ENCODE results near the gene BUB1. TPM values are rescaled to one million over a fixed set of nuclear protein-coding genes. Genes with fewer than 3 reads are reported as not detected.

Gene BUB1
- total RNA-seq, 6 donors from 2014 or later, result 1.0 to 4.7 (median 3.0) TPM

DNA sequence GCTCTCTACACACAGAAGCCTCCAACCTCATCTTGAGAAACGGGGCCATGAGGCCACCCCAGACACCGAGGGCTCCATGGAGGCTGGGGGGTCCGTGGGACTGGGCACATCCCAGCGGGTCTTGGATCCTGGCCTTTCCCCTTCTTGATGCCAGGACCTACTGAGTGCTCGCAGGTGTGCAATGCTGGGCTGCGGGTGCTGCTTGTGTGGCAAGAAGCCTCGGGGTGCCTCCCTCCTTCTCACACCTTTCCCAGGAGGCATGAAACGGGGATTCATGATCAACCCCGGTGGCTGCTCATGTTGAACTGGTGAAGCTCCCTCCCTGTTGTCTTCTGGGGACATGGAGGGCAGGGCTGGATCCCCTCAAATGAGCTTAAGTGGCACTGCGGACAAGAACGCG, 2.0 kb upstream of the BUB1 start:
- ATAC-seq (ENCODE audit: low FRiP score in 2 of 2), result no peak

DNA sequence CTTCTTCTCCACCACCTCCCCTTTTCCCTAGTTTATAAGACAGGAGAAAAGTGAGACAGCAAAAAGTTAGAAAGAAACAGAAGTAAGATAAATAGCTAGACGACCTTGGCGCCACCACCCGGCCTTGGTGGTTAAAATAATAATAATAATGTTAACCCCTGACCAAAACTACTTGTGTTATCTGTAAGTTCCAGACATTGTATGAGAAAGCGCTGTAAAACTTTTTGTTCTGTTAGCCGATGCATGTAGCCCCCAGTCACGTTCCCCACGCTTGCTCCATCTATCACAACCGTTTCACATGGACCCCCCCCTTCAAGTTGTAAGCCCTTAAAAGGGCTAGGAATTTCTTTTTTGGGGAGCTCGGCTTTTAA, 1.5 kb upstream of the BUB1 start:
- Histone ChIP-seq H3K4me1 (peaks cover 5 to 36% (median 29%) of the 10 kb centered on the region in 4 donors), H3K9me3 (no peaks in the 10 kb centered on the region), H3K36me3 (no peaks in the 10 kb centered on the region), H3K27ac (peak overlapping the region in 1 of 4 donors; percentile 94), H3K4me3 (no peak overlapping the region), H3K27me3 (no peaks in the 10 kb centered on the region)
- TF ChIP-seq, protein P1, sequence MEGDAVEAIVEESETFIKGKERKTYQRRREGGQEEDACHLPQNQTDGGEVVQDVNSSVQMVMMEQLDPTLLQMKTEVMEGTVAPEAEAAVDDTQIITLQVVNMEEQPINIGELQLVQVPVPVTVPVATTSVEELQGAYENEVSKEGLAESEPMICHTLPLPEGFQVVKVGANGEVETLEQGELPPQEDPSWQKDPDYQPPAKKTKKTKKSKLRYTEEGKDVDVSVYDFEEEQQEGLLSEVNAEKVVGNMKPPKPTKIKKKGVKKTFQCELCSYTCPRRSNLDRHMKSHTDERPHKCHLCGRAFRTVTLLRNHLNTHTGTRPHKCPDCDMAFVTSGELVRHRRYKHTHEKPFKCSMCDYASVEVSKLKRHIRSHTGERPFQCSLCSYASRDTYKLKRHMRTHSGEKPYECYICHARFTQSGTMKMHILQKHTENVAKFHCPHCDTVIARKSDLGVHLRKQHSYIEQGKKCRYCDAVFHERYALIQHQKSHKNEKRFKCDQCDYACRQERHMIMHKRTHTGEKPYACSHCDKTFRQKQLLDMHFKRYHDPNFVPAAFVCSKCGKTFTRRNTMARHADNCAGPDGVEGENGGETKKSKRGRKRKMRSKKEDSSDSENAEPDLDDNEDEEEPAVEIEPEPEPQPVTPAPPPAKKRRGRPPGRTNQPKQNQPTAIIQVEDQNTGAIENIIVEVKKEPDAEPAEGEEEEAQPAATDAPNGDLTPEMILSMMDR (IDR thresholded peaks at IDR 0.05), result no peak
- TF ChIP-seq POLR2A (IDR thresholded peaks at IDR 0.05), result no peak
- TF ChIP-seq EP300 (IDR thresholded peaks at IDR 0.05), result no peak
- TF ChIP-seq POLR2AphosphoS5 (IDR thresholded peaks at IDR 0.05), result no peak
- 14 to 20% methylated on average over 9 of the region's 9 CpGs for WGBS, 2 donors
- DNase-seq (no peak), ATAC-seq (ENCODE audit: low FRiP score in 2 of 2) (no peak)

More for the DNA sequence above, 2.0 kb upstream of the BUB1 start:
- Histone ChIP-seq H3K4me1 (peaks cover 5 to 30% (median 26%) of the 10 kb centered on the region in 4 donors), H3K4me3 (no peak overlapping the region), H3K9me3 (no peaks in the 10 kb centered on the region), H3K27me3 (no peaks in the 10 kb centered on the region), H3K27ac (no peak overlapping the region), H3K36me3 (no peaks in the 10 kb centered on the region)
- DNase-seq, result peak in 1 of 2 donors; percentile 32
- WGBS, 2 donors, result 77 to 89% methylated on average over 7 to 12 of the region's 12 CpGs
- TF ChIP-seq POLR2AphosphoS5 (IDR thresholded peaks at IDR 0.05), result no peak
- TF ChIP-seq EP300 (IDR thresholded peaks at IDR 0.05), result no peak
- TF ChIP-seq POLR2A (IDR thresholded peaks at IDR 0.05), result no peak
- TF ChIP-seq, protein P1 (IDR thresholded peaks at IDR 0.05), result no peak

DNA sequence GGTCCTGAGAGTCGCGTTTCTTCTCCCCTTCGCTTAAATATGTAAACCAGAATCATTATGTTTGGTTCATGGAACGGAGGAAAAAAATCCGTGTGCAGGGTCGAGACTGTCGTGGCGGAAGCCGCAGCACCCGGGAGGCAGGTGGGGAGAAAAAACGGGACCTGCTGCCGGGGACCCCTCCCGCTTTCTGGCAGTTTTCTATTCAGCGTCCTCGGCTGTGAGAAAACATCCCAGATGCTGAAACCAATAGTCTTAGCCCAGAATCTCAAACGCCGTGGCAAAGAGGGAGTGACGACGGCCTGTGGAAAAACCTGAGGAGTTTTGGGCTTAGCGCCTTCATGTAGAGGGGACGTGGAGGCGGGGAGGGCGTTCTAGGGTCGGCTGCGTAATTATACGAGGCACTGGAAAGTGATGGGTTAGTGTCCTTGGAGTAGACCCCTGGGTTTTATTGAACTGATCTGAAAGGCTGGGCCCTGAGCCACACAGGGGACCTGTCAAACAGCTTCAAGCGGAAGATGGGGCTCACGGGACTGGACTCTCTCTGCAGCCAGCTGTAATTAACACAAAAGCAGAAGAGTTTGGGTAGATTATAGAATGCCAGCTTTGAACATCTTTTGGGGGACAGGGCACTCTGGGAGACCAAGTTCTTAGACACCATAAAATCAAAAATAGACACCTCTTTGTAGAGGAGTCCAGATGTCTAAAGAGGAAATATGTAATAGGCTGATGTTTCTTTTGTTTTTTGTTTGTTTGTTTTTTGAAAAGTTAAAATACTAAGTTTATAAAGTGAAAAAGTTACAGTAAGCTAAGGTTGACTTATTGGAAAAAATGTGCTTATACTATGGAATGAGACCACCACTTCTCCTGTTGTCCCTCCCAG, 834 bp upstream of the BUB1 start:
- no peak for TF ChIP-seq EP300 (IDR thresholded peaks at IDR 0.05)
- no peak for TF ChIP-seq POLR2AphosphoS5 (IDR thresholded peaks at IDR 0.05)
- no peak for TF ChIP-seq POLR2A (IDR thresholded peaks at IDR 0.05)
- TF ChIP-seq, protein P1 (IDR thresholded peaks at IDR 0.05), result no peak
- peak overlapping the region; percentile 76 to 94 (median 87) for H3K27ac ChIP-seq
- DNase-seq, result peak in 1 of 2 donors; percentile 43
- no peaks in the 10 kb centered on the region for H3K36me3 ChIP-seq
- H3K4me1 ChIP-seq, result peaks cover 5 to 36% (median 29%) of the 10 kb centered on the region in 4 donors
- peak; percentile 50 to 62 for ATAC-seq (ENCODE audit: low FRiP score in 2 of 2)
- 1 to 2% methylated on average over 28 of the region's 28 CpGs for WGBS, 2 donors
- H3K9me3 ChIP-seq, result no peaks in the 10 kb centered on the region
- H3K27me3 ChIP-seq, result no peaks in the 10 kb centered on the region
- peak overlapping the region; percentile 52 to 77 (median 72) for H3K4me3 ChIP-seq

DNA sequence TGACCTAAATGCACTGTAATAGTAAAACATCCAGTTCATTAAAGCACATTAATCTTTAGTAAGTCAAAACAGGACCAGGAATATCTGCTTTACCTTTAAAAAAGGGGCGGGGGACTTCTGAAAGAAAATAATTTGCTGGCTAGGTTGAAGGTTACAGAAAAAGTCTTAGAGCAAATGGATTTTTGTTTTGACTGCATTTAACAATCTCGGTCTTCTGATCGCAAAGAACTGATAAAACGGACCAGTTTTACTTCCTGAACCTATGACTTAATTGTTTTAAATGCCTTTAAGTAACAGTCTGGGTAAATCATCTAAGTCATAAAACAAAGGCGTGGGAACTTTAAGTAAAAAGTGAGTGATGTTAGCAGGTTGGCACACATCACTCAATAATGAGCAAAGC, 783 bp downstream of the BUB1 start:
- TF ChIP-seq POLR2AphosphoS5 (IDR thresholded peaks at IDR 0.05) (no peak), EP300 (IDR thresholded peaks at IDR 0.05) (no peak), POLR2A (IDR thresholded peaks at IDR 0.05) (no peak)
- TF ChIP-seq, protein P1 (IDR thresholded peaks at IDR 0.05), result no peak
- Histone ChIP-seq H3K9me3 (no peaks in the 10 kb centered on the region), H3K36me3 (no peaks in the 10 kb centered on the region), H3K27ac (no peak overlapping the region), H3K27me3 (no peaks in the 10 kb centered on the region), H3K4me3 (peak overlapping the region in 3 of 4 donors; percentile 70 to 77 (median 74)), H3K4me1 (peaks cover 5 to 36% (median 29%) of the 10 kb centered on the region in 4 donors)
- WGBS, 2 donors, result 9 to 15% methylated on average over 5 of the region's 5 CpGs
- no peak for DNase-seq
- no peak for ATAC-seq (ENCODE audit: low FRiP score in 2 of 2)
